GM12873 (cell line): Measurements from ENCODE around the gene MYH15.
A peak's percentile ranks its signal among the peaks of the same experiment; 100 is the strongest.

Source experiments
- TF ChIP-seq, protein P1 (sequence below): IDR thresholded peaks from 2 replicates; pipeline ENCODE4 v1.5.1; 2012; ENCODE audit warnings: low read depth, mild to moderate bottlenecking, moderate library complexity, low read length, control low read depth; ENCODE audit not compliant: insufficient read depth; ENCODE audit errors: missing control alignments

The MYH15 gene

GRCh38 chr3:108412121-108412750, 98.2 kb downstream of the MYH15 start:
- TF ChIP-seq, protein P1, sequence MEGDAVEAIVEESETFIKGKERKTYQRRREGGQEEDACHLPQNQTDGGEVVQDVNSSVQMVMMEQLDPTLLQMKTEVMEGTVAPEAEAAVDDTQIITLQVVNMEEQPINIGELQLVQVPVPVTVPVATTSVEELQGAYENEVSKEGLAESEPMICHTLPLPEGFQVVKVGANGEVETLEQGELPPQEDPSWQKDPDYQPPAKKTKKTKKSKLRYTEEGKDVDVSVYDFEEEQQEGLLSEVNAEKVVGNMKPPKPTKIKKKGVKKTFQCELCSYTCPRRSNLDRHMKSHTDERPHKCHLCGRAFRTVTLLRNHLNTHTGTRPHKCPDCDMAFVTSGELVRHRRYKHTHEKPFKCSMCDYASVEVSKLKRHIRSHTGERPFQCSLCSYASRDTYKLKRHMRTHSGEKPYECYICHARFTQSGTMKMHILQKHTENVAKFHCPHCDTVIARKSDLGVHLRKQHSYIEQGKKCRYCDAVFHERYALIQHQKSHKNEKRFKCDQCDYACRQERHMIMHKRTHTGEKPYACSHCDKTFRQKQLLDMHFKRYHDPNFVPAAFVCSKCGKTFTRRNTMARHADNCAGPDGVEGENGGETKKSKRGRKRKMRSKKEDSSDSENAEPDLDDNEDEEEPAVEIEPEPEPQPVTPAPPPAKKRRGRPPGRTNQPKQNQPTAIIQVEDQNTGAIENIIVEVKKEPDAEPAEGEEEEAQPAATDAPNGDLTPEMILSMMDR, result no peak

DNA sequence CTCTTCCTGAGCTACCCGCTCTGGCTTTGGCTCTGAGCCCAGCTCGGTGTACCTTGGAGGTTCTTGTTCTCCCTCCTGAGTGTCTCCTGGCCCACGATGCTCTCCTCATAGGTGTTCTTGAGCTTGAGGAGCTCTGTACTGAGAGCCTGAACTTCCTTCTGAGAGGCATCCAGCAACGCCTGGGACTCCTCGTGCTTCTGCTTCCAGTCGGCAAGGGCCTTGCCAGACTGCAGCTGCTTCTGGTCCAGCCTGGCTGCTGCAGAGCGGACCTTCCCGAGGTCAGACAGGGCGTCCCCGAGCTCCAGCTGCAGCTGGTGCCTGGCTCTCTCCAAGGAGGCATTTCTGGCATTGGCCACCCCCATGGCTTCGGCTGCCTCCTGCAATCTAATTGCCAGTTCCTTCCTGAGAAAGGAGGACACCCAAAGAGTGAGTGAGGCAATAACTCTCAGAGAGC, 99.8 kb downstream of the MYH15 start:
- TF ChIP-seq, protein P1, result no peak

DNA sequence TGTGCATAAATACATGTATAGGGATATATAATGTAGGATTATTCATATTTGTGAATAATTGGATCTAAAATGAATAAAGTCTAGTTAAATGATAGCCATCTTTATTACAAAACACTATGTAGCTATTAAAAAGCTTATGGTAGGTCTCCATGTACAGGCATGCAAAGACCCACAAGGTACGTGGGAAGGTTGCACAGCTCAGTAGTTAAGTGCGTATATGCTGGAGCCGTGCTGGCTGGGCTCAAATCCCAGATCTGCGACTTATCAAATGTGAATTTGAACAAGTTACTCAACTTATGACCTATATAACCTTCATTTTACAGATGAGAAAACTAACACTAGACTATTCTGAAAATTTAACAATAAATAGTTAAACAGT, 100.6 kb downstream of the MYH15 start:
- TF ChIP-seq, protein P1, result no peak

DNA sequence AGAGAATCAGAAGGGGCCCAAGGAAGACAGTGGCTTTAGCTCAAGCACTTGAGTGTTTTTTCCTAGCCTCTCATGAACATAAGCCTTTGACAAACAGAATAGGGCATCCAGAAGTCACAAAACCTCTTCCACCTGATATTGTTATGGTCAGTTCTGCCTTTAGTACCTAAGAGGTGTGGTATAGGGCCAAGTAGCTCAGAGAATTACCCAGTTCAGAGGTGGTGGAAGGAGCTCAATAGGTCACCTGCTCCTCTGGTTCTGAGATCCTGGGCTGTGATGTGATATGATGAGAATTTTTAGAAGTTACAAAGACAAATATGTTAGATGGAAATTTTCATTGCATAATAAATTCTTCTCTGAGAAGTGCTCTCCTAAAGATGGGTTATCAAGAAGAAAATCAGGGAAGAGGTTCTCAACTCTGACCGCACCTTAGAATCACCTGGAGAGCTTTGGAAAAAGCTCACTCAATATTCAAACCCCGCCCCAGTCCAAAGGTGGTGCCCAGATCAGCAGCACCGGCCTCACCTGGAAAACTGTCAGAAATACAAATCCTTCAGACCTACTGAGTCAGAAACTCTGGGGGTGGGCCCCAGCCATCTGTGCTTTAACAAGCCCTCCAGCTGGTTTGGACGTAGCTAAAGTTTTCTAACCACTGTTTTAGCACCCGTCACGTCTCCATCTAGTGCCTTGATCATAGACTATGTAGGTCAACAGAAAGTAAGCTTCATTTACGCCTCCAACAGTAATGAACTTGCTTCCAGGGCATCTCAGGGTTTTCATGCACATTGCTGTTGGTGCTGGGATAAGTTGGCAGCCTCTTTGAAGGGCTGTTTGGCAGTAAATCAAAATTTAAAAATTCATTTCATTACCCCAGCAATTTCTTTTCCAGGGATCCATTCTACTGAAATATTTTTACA, 101.3 kb downstream of the MYH15 start:
- TF ChIP-seq, protein P1, result no peak

GRCh38 chr3:108407886-108408285, 102.5 kb downstream of the MYH15 start:
- TF ChIP-seq, protein P1, result no peak

GRCh38 chr3:108406661-108407206, 103.7 kb downstream of the MYH15 start:
- TF ChIP-seq, protein P1, result peak; percentile 66

GRCh38 chr3:108406063-108406660, 104.2 kb downstream of the MYH15 start:
- TF ChIP-seq, protein P1, result no peak
